ENCODE measurements around the gene PPL. TPM values are rescaled to one million over a fixed set of nuclear protein-coding genes. Genes with fewer than 3 reads are reported as not detected.

The PPL gene, protein sequence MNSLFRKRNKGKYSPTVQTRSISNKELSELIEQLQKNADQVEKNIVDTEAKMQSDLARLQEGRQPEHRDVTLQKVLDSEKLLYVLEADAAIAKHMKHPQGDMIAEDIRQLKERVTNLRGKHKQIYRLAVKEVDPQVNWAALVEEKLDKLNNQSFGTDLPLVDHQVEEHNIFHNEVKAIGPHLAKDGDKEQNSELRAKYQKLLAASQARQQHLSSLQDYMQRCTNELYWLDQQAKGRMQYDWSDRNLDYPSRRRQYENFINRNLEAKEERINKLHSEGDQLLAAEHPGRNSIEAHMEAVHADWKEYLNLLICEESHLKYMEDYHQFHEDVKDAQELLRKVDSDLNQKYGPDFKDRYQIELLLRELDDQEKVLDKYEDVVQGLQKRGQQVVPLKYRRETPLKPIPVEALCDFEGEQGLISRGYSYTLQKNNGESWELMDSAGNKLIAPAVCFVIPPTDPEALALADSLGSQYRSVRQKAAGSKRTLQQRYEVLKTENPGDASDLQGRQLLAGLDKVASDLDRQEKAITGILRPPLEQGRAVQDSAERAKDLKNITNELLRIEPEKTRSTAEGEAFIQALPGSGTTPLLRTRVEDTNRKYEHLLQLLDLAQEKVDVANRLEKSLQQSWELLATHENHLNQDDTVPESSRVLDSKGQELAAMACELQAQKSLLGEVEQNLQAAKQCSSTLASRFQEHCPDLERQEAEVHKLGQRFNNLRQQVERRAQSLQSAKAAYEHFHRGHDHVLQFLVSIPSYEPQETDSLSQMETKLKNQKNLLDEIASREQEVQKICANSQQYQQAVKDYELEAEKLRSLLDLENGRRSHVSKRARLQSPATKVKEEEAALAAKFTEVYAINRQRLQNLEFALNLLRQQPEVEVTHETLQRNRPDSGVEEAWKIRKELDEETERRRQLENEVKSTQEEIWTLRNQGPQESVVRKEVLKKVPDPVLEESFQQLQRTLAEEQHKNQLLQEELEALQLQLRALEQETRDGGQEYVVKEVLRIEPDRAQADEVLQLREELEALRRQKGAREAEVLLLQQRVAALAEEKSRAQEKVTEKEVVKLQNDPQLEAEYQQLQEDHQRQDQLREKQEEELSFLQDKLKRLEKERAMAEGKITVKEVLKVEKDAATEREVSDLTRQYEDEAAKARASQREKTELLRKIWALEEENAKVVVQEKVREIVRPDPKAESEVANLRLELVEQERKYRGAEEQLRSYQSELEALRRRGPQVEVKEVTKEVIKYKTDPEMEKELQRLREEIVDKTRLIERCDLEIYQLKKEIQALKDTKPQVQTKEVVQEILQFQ (N-terminal part only)
- total RNA-seq, result under 1 TPM in 1 of 2 experiments, not detected in 1; 0.09 TPM

DNA sequence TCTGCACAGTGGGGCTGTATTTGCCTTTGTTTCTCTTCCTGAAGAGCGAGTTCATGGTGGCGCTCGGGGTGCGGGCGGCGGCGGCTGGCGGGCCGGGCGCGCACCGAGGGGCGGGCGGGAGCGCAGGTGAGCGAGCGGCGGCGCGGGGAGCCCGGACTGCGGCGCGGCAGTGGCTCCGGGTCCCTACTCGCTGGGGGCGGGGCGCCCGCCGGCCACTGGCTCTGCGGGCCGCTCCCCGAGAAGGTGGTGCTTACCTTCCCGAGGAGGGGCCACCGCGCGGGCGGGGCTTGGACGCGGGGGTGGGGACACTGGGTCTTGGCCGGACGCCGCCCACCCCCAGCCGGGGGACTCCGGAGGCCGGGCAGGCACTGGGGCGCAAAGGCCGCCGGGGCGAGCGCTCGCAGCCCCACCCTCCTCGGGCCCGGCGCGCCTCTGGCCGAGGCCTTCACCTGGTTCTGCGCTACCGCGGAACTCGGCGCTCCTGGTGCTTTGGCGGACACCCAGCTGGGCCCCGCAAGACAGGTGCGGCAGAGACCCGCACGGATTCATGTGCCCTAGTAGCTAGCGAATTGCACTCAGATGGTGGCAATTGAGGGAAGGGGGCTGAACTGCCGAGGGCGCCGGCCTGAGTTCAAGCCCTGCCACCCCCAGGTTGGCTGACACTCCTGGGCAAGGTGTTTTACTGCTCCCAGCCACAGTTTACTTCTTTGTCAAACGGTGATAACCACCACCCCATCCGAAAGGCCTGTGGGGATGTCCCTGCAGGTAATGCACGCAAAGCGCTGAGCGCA is at the start of gene PPL:
Gene PPL (minus strand): TSS at position 158 of the 791 bp plus-strand sequence. CDS start 103 bp downstream, at position 55.
- H3K4me1 Mint-ChIP-seq, result peaks cover 1% of the 10 kb centered on the region
- CTCF ChIA-PET, result interaction anchor here (0.6 kb wide), 1 partner anchor 654 kb away, joined by 3 read pairs; no protein-coding TSS in a partner anchor
- peak within 1 kb of the TSS; percentile 38 for H3K4me3 Mint-ChIP-seq
- ATAC-seq (peak; percentile 65), DNase-seq (peak; percentile 48)
- no peaks in the 10 kb centered on the region for H3K36me3 Mint-ChIP-seq
- H3K9me3 Mint-ChIP-seq (ENCODE audit: low read depth), result no peaks in the 10 kb centered on the region
- no peak within 1 kb of the TSS for H3K27ac Mint-ChIP-seq
- H3K27me3 Mint-ChIP-seq, result peaks cover 38% of the 10 kb centered on the region

DNA sequence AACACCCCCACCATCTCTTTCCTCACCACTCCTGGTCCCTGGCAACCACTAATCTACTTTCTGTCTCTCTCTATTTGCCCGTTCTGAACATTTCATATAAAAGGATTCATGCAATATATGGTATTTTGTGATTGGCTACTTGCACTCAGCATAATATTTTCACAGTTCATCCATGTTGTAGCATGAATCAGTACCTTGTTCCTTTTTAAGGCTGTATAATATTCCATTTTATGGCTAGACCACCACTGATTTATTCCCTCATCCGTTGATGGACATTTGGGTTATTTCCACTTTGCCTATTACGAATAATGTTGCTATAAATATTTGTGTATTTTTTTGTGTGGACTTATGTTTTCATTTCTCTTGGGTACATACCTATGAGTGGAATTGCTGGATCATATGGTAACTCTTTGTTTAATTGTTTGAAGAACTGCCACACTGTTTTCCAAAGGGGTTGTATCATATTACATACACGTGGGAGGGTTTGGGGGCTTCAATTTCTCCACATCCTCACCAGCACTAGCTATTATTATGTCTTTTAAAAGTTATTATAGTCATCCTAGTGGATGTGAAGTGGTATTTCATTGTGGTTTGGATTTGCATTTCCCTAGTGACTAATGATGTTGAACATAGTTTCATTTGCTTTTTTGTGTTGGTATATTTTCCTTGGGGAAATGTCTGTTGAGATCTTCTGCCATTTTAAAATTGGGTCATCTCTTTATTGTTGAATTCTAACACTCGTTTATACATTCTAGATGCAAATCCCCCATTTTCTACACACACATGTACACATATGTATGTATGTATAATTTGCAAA is 47.4 kb upstream of the PPL start:
- H3K36me3 Mint-ChIP-seq, result peaks cover 2% of the 10 kb centered on the region
- H3K9me3 Mint-ChIP-seq (ENCODE audit: low read depth), result no peaks in the 10 kb centered on the region
- CTCF ChIA-PET, result interaction anchor here (1.1 kb wide), 1 partner anchor 8 kb away, joined by 3 read pairs; no protein-coding TSS in a partner anchor
- H3K4me1 Mint-ChIP-seq, result no peaks in the 10 kb centered on the region
- DNase-seq, result no peak
- no peak overlapping the region for H3K4me3 Mint-ChIP-seq
- H3K27ac Mint-ChIP-seq, result no peak overlapping the region
- peaks cover 37% of the 10 kb centered on the region for H3K27me3 Mint-ChIP-seq
- ATAC-seq, result no peak

DNA sequence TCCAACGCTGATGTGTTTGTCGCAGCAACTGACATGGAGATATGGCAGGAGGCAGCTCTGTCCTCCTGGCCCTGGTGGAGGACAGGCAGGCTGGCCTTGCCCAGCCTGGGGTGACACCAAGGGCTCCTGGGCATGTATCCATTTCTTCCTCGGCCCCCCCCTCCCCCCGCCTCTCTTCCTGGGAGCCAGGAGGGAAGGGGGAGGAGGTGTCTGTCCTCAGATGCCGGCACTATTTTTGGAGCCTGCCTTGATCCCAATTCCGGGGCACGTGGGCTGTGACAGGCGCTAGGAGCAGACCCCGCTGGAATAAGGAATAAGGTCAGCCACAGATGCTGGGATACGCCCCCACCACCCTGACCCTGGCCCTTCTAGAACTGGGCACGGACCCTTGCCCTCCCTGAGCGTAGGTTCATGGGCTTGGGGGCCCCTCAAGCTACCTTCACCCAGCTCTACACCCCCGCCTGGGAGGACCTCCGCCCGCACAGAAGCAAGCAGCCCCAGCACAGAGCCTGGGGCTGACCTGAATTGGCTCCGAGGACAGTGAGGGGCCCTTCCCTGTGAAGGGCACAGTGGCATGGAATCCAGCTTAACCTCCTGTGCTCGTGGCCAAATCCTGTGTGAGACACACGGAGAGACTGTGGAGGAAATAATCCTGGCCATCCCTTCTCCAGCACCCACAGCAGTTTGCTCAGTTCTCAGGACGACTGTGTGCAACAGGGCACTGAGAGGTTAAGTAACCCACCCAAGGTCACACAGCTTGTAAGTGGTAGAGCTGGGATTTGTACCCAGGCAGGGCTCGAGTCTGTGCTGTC is 45.3 kb upstream of the PPL start:
- Mint-ChIP-seq H3K36me3 (peaks cover 2% of the 10 kb centered on the region), H3K27ac (no peak overlapping the region), H3K4me1 (no peaks in the 10 kb centered on the region), H3K4me3 (no peak overlapping the region), H3K27me3 (peaks cover 23% of the 10 kb centered on the region), H3K9me3 (ENCODE audit: low read depth) (no peaks in the 10 kb centered on the region)
- DNase-seq (no peak), ATAC-seq (no peak)
- CTCF ChIA-PET, result no interaction called here

DNA sequence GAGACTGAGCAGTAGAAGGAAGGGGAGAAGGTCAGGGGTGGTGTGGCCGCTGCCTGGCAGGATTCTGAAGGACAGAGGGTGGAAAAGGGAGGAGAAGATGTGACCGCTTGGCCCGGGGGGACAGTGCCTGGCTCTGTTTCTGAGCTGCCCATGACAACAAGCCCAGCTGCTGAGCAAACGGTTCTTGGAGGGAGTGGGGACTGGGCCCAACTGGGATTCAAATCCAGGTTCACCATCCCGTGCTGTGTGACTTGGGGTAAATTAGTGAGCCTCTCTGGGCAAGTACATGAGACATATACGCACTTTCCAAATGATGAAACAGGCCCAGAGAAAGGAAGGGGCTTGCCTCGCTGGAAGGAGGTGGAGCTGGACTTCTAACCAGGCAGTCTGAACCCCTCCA is 44.5 kb upstream of the PPL start:
- Mint-ChIP-seq H3K4me1 (no peaks in the 10 kb centered on the region), H3K27ac (no peak overlapping the region), H3K36me3 (no peaks in the 10 kb centered on the region), H3K9me3 (ENCODE audit: low read depth) (no peaks in the 10 kb centered on the region), H3K4me3 (no peak overlapping the region), H3K27me3 (peaks cover 17% of the 10 kb centered on the region)
- ATAC-seq (no peak), DNase-seq (no peak)
- CTCF ChIA-PET, result no interaction called here

DNA sequence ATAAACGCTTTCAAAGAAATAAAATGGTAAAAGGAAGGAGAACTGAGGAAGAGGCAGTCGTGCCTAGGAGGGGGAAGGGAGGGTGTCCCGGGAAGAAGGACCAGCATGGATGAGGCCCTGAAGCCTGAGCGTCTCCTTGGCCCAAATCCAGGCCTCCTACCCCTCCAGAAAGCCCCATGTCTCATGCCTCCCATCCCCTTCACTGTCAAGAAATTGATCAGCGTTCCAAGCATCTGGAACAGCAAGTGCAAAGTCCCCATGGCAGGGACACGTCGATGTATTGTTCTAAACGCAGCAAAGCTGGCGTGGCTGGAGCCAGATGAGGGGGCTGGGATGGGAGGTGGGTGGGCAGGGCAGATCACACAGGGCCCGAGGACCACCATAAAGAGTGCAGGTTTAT is 43.7 kb upstream of the PPL start:
- DNase-seq (no peak), ATAC-seq (no peak)
- no peaks in the 10 kb centered on the region for H3K36me3 Mint-ChIP-seq
- H3K4me3 Mint-ChIP-seq, result no peak overlapping the region
- no peaks in the 10 kb centered on the region for H3K4me1 Mint-ChIP-seq
- peaks cover 10% of the 10 kb centered on the region for H3K27me3 Mint-ChIP-seq
- CTCF ChIA-PET, result no interaction called here
- no peaks in the 10 kb centered on the region for H3K9me3 Mint-ChIP-seq (ENCODE audit: low read depth)
- H3K27ac Mint-ChIP-seq, result no peak overlapping the region

DNA sequence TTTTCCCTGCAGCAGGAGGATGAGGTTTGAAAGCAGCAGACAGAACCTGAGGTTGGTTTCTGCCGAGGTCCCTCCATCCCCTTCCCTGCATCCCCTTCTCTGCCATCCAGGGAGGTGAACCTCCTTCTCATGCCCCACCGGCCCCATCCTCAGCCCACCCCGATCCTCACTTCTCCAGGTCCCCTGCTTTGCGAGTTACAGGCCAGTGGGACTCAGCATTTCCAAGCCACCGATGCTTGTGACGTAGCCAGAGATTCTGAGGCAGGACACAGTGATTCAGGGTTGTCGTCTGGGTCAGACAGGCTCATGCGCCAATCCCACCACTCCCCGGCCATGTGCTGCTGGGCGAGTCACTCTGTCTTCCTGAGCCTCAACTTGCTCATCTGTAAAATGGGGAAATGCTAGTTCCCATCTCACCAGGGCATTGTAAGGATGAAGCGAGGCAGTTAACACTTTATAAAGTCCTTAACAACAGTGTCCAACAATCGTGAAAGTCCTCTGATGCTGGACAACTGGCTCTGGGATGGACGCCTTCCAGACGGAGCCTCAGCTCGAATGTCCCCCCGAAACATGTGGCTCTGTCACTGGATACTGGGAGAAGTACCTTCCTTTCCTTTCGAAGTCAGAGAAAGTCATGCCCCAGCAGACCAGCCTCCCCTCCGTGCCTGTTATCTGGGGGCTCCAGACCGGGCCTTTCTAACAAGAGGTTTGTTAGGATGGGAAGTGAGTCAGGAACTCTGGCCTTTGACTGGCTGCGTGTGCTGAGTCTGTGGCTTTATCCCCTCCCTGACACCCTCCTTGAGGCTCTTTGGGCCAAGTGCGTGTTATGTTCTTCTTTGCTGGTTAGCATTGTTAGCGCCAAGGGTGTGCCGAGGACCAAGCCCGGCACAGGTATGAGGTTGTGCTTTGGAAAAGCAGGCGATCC is 43.0 kb upstream of the PPL start:
- Mint-ChIP-seq H3K4me3 (no peak overlapping the region), H3K4me1 (no peaks in the 10 kb centered on the region), H3K27me3 (peaks cover 10% of the 10 kb centered on the region), H3K9me3 (ENCODE audit: low read depth) (no peaks in the 10 kb centered on the region), H3K36me3 (peaks cover 2% of the 10 kb centered on the region), H3K27ac (no peak overlapping the region)
- DNase-seq (no peak), ATAC-seq (no peak)
- CTCF ChIA-PET, result no interaction called here

DNA sequence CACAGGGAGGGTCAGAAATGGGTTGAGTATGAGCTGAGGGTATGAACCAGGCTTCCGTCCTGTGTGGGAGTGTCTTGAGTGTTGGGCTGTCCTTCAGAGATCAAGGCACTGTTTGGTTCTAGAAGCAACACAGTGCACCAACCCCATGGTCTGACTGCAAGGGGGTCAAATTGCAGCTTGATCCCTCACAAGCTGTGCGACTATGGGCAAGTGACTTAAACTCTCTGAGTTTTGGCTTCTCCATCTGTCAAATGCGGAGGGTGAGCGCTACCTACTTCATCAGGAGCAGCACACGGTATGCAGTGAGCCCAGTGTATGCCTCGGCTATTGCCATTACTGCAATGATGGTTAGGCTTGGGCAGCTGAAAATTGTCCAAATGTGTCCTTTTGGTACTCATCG is 42.2 kb upstream of the PPL start:
- H3K4me1 Mint-ChIP-seq, result no peaks in the 10 kb centered on the region
- no peak overlapping the region for H3K4me3 Mint-ChIP-seq
- H3K27ac Mint-ChIP-seq, result no peak overlapping the region
- no peak for DNase-seq
- H3K27me3 Mint-ChIP-seq, result peaks cover 7% of the 10 kb centered on the region
- no peaks in the 10 kb centered on the region for H3K9me3 Mint-ChIP-seq (ENCODE audit: low read depth)
- peaks cover 2% of the 10 kb centered on the region for H3K36me3 Mint-ChIP-seq
- CTCF ChIA-PET, result no interaction called here
- ATAC-seq, result no peak

DNA sequence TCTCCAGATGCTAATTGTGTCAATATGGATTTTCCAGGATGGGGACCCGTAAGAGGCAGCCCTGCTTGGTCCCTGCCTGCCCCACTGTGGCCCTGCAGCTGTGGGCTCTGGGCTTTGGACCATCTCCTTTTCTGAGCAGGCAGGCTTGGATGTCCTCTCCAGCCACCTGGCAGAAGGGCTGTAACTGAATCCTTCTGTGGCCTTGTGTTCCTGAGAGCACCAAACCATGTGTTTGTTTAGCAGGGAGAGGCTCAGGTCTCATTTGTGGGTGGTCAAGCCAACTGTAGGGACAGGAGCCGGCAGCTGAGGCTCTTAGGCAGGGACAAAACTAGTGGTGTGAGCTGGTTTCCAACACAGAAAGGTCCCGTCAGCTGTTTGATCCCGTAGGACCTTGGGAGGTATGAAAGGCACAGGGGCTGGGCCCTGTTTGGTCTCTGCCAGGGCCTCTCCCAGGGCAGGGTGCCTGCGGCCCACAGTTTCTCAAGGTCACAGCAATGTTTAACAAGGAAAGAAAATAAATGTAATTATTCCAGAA is 39.7 kb upstream of the PPL start:
- CTCF ChIA-PET, result no interaction called here

DNA sequence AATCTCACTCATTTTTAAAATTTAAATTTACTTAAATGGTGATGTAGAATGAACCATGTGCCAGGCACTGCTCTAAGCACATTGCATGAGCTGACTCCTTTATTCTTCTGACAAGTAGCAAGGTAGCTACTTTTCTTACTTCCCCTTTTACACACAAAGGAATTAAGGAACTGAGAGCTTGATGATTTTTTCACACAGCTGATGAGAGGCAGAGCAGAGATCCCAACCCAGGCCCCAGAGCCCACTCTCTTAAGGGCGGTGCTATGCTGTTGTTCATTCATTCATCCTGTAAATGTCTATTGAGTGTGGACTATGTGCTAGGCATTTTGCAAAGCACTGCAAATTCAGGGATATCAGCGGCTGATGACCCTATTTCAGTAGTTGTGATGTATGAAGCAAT is 39.1 kb upstream of the PPL start:
- no peak for ATAC-seq
- Mint-ChIP-seq H3K4me3 (no peak overlapping the region), H3K36me3 (peaks cover 17% of the 10 kb centered on the region), H3K9me3 (ENCODE audit: low read depth) (peaks cover 10% of the 10 kb centered on the region), H3K4me1 (peaks cover 18% of the 10 kb centered on the region), H3K27me3 (peaks cover 7% of the 10 kb centered on the region), H3K27ac (no peak overlapping the region)
- no peak for DNase-seq
- CTCF ChIA-PET, result interaction anchor here (0.8 kb wide), 1 partner anchor 9 kb away, joined by 3 read pairs; no protein-coding TSS in a partner anchor

More for the DNA sequence above, 39.7 kb upstream of the PPL start:
- Mint-ChIP-seq H3K27ac (no peak overlapping the region), H3K36me3 (peaks cover 12% of the 10 kb centered on the region), H3K4me3 (no peak overlapping the region), H3K27me3 (peaks cover 7% of the 10 kb centered on the region), H3K4me1 (peaks cover 18% of the 10 kb centered on the region), H3K9me3 (ENCODE audit: low read depth) (peaks cover 8% of the 10 kb centered on the region)
- DNase-seq (no peak), ATAC-seq (no peak)

DNA sequence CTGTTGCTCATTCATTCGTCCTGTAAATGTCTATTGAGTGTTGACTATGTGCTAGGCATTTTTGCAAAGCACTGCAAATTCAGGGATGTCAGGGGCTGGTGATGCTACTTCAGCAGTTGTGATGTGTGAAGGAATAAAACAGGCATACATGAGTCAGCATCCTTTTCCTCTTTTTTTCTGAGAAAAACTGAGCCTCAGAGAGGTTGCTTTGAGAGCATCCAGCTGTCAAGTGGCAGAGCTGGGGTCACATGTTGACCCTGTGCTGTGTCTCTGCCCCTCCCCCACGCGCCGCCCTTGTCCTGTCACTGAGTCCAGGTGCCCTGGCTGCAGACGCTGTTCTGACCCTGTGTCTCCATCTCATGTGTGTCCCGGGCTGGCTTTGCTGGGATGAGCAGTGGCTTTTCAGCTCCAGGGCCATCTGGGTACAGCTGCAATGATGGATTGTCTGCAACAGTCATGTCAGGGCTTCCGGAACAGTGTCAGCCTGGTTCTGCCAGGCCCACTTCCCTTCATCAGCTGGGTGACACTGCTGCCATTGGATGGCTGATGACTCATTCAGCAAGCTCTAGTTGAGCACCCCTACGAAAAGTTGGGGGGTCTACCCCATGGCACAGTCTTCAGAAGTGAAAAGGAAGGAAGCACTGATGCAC is 36.1 kb upstream of the PPL start:
- peaks cover 10% of the 10 kb centered on the region for H3K9me3 Mint-ChIP-seq (ENCODE audit: low read depth)
- H3K4me3 Mint-ChIP-seq, result no peak overlapping the region
- DNase-seq (peak; percentile 54), ATAC-seq (peak; percentile 74)
- no peaks in the 10 kb centered on the region for H3K27me3 Mint-ChIP-seq
- peaks cover 17% of the 10 kb centered on the region for H3K36me3 Mint-ChIP-seq
- H3K27ac Mint-ChIP-seq, result peak overlapping the region; percentile 85
- H3K4me1 Mint-ChIP-seq, result peaks cover 18% of the 10 kb centered on the region
- CTCF ChIA-PET, result interaction anchor here (1.0 kb wide), 1 partner anchor 17 kb away, joined by 3 read pairs; no protein-coding TSS in a partner anchor

Measured in activated CD8-positive, alpha-beta memory T cell treated with anti-CD3 and anti-CD28 coated beads, Interleukin-2, amount 10 ng/mL, durations not matched to agents 7 days and 5 days (primary cell).